DOHH2 (cell line): ENCODE measurements around the gene IGDCC3.

Experiments
- EZH2phosphoT487 ChIP-seq: fragments of 200-600 bp; sonication (generic); IDR thresholded peaks from 2 replicates; pipeline ENCODE4 v1.6.1; 2017; ENCODE audit warnings: borderline replicate concordance, mild to moderate bottlenecking, antibody characterized with exemption, low read length, moderate library complexity, mixed read lengths
- TF ChIP-seq, protein P1 (sequence below): fragments of 200-600 bp; sonication (generic); IDR thresholded peaks from one replicate; pipeline ENCODE4 v1.5.1; 2014; ENCODE audit warnings: antibody characterized with exemption, mild to moderate bottlenecking, low read depth, low read length; ENCODE audit not compliant: poor library complexity, severe bottlenecking

DNA sequence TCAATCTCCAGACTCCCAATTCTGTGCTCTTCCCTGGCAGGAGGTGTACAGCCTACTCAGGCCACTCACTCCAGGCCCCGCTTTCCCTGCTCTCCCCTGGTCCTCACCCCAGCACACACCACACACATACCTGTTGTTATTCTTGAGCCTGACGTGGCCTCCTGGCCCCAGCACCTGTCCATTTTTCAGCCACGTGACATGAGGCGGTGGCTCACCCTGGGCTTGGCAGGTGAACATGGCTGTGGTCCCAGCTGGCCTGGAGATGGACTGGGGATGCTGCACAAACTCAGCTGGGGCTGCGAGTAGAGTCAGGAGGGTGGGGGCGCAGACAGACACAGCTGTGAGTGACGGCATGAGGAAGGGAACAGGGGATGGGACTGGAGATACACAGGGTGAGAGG lies 46.0 kb downstream of the IGDCC3 start:
- TF ChIP-seq, protein P1, sequence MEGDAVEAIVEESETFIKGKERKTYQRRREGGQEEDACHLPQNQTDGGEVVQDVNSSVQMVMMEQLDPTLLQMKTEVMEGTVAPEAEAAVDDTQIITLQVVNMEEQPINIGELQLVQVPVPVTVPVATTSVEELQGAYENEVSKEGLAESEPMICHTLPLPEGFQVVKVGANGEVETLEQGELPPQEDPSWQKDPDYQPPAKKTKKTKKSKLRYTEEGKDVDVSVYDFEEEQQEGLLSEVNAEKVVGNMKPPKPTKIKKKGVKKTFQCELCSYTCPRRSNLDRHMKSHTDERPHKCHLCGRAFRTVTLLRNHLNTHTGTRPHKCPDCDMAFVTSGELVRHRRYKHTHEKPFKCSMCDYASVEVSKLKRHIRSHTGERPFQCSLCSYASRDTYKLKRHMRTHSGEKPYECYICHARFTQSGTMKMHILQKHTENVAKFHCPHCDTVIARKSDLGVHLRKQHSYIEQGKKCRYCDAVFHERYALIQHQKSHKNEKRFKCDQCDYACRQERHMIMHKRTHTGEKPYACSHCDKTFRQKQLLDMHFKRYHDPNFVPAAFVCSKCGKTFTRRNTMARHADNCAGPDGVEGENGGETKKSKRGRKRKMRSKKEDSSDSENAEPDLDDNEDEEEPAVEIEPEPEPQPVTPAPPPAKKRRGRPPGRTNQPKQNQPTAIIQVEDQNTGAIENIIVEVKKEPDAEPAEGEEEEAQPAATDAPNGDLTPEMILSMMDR: no peak
- no peak for TF ChIP-seq EZH2phosphoT487
